Heart right ventricle (tissue), 16 donors: ENCODE results near the gene GTF2A1. TPM values are rescaled to one million over a fixed set of nuclear protein-coding genes. Genes with fewer than 3 reads are reported as not detected.

Experiments
- ATAC-seq, 8 donors: fragments of 200-7000 bp; cut with Tn5 transposase; one replicate each; pipeline ENCODE4 v1.9.1; 2020; ENCODE audit warnings: mild to moderate bottlenecking in 8 of 8, moderate library complexity in 8 of 8, moderate number of reproducible peaks in 1 of 8
- DNase-seq, 2 donors: peaks; one replicate each; pipeline ENCODE4 v3.0.0-alpha.2; 2020
- H3K27ac ChIP-seq, 10 donors: fragments of 200-600 bp; sonication (generic) in 2 of 10; one replicate each; pipeline versions ENCODE4 v1.5.0 to v1.8.0; 2020 to 2022; ENCODE audit warnings: mild to moderate bottlenecking in 3 of 10
- H3K27me3 ChIP-seq, 7 donors: fragments of 200-600 bp; one replicate each; pipeline ENCODE4 v1.8.0; 2021 to 2022; ENCODE audit warnings: mild to moderate bottlenecking in 2 of 7
- H3K36me3 ChIP-seq, 9 donors: fragments of 200-600 bp; sonication (generic) in 1 of 9; one replicate each; pipeline versions ENCODE4 v1.5.0 to v1.8.0; 2020 to 2022; ENCODE audit warnings: mild to moderate bottlenecking in 2 of 9
- H3K4me1 ChIP-seq, 9 donors: fragments of 200-600 bp; sonication (generic) in 1 of 9; one replicate each; pipeline versions ENCODE4 v1.5.0 to v1.8.0; 2020 to 2022; ENCODE audit warnings: mild to moderate bottlenecking in 4 of 9
- H3K4me3 ChIP-seq, 10 donors: fragments of 200-600 bp; sonication (generic) in 2 of 10; one replicate each; pipeline versions ENCODE4 v1.5.0 to v1.8.0; 2020 to 2022; ENCODE audit warnings: mild to moderate bottlenecking in 7 of 10, moderate library complexity in 2 of 10
- H3K9me3 ChIP-seq, 11 donors: fragments of 200-600 bp in 10 of 11; sonication (generic) in 2 of 11; one replicate each; pipeline versions ENCODE4 v1.5.0 to v1.8.0; 2013 to 2022; ENCODE audit warnings: mild to moderate bottlenecking in 2 of 11, control low read depth in 1 of 11, moderate library complexity in 1 of 11
- CTCF ChIP-seq, 9 donors: fragments of 200-600 bp; sonication (generic) in 2 of 9; IDR thresholded peaks; one replicate each; pipeline versions ENCODE4 v1.5.0 to v1.8.0; 2021 to 2022; ENCODE audit warnings: antibody characterized with exemption in 9 of 9, mild to moderate bottlenecking in 5 of 9, moderate library complexity in 1 of 9
- WGBS, 2 donors: extraction: QIAGEN DNeasy Blood & Tissue Kit; methylation state at CpG; one replicate each; pipeline ENCODE4 v1.1.7; 2013; ENCODE audit warnings: inconsistent platforms in 1 of 2; 5-methylcytosine and 5-hydroxymethylcytosine counted together
- intact Hi-C, 10 donors: fragments of 100-400 bp; cut with DNase I; formaldehyde crosslinking; loops; one replicate each; pipeline versions ENCODE4 v1.11.1 to v1.14.2; 2022
- long read RNA-seq, 3 donors: library from polyadenylated mRNA; unstranded; transcript quantifications; one replicate each; pipeline ENCODE4 v2.0.0, GENCODE V29; 2020 to 2021
- polyA plus RNA-seq, 2 donors: library from polyadenylated mRNA; stranded (reverse); fragments of 200-250 nt; gene quantifications; one replicate each; pipeline ENCODE4 v1.2.3, GENCODE V29; 2013
- total RNA-seq, 10 donors: library from RNA; stranded (reverse); fragmentation: NEBNext Ultra II Directional in 3 of 10; extraction: Animal tissue kit (Norgen Biotek cat#: 25700) in 3 of 10; gene quantifications; one replicate each; pipeline versions ENCODE4 v1.2.1 to v1.2.4, GENCODE V29; 2021 to 2023
- donor health status: Arrhythmogenic right ventricular cardiomyopathy.
- donor health status: ischemic (EF 13 %, LVEDD 7.1; RV severe dilation, severe dysfunction).
- donor health status: healthy with polysubstance abuse.
- donor health status: DM: no; HTN: yes; CAD: no.
- donor health status: DM: no; HTN: no; CAD: no.
- donor health status: ischemic (EF 25% LVEDD 6.9; RV normal size, moderate dysfunction).
- donor health status: ischemic (EF 25% LVEDD 5.7; RV mildly dilated, moderate dysfunction).
- donor health status: healthy.
- donor health status: DM: yes; HTN: yes; CAD: no.
- donor health status: Ischemic cardiomyopathy.
- donor health status: ischemic (EF 35%, LVEDD 5.7; RV mildly dilated, moderate dysfunction).
- donor health status: nonischemic (EF 11% LVEDD 7.7; RV severe dilation, severe dysfunction).
- donor health status: DM: yes; HTN: yes; CAD: no.
- donor health status: PGD.
- donor health status: ischemic (EF 29% LVEDD 5.4; RV normal size, mild dysfunction).
- donor health status: nonischemic (EF 23%, LVEDD 6.1; RV moderate dilation, normal function).

The GTF2A1 gene
- total RNA-seq = 10 to 100 TPM; 14.8 to 28.3 (median 23.6) TPM
- polyA plus RNA-seq = 1 to 10 TPM; 4.3 to 4.4 TPM
- long read RNA-seq, donor 1, partial matches to known transcripts = 0 of 2 reads
- long read RNA-seq, donor 1, other reads (novel, unspliced or antisense) = 2 of 2 reads
- long read RNA-seq, donor 2, full-length matches to known transcripts = 1 of 8 reads
- long read RNA-seq, donor 2, partial matches to known transcripts = 0 of 8 reads
- long read RNA-seq, donor 2, other reads (novel, unspliced or antisense) = 7 of 8 reads
- long read RNA-seq, donor 3, full-length matches to known transcripts = 5 of 11 reads
- long read RNA-seq, donor 3, partial matches to known transcripts = 3 of 11 reads
- long read RNA-seq, donor 3, other reads (novel, unspliced or antisense) = 3 of 11 reads

- 0 to 1% methylated on average over 80 to 84 of the region's 84 CpGs for WGBS, 2 donors
- intact Hi-C loops = no loop called here
- H3K4me1 ChIP-seq = peaks cover 0 to 39% (median 27%) of the 10 kb centered on the region in 9 donors
- H3K27me3 ChIP-seq = no peaks in the 10 kb centered on the region
- DNase-seq (peak; percentile 95), ATAC-seq (peak; percentile 89 to 97 (median 92))
- H3K9me3 ChIP-seq = no peaks in the 10 kb centered on the region
- H3K36me3 ChIP-seq = peaks cover 0 to 5% (median under 1%) of the 10 kb centered on the region in 9 donors
- H3K27ac ChIP-seq = peak within 1 kb of the TSS; percentile 94 to 100 (median 98)
- no peak for TF ChIP-seq CTCF (IDR thresholded peaks at IDR 0.05)
- peak within 1 kb of the TSS; percentile 70 to 89 (median 84) for H3K4me3 ChIP-seq
Observed at GRCh38 chr14:81220830-81221578, at the start of gene GTF2A1. Gene GTF2A1, minus strand, starts transcription at chr14:81220959. Its CDS starts 441 bp downstream, at chr14:81220518.

- Histone ChIP-seq H3K36me3 (peaks cover 0 to 11% (median 0%) of the 10 kb centered on the region in 9 donors), H3K27me3 (peaks cover 0 to 12% (median 8%) of the 10 kb centered on the region in 7 donors), H3K27ac (no peak overlapping the region), H3K4me1 (peaks cover 0 to 26% (median 0%) of the 10 kb centered on the region in 9 donors), H3K4me3 (no peak overlapping the region), H3K9me3 (no peaks in the 10 kb centered on the region)
- WGBS, 2 donors = 74 to 79% methylated on average over 3 of the region's 3 CpGs
- ATAC-seq (no peak), DNase-seq (no peak)
- TF ChIP-seq CTCF (IDR thresholded peaks at IDR 0.05) = no peak
- intact Hi-C loops = loop anchor here (1.0 to 5.0 kb wide), 6 partner anchors 182 to 195 kb away; no protein-coding TSS in a partner anchor
Observed at GRCh38 chr14:81269979-81270375, 49.2 kb upstream of the GTF2A1 start.

DNA sequence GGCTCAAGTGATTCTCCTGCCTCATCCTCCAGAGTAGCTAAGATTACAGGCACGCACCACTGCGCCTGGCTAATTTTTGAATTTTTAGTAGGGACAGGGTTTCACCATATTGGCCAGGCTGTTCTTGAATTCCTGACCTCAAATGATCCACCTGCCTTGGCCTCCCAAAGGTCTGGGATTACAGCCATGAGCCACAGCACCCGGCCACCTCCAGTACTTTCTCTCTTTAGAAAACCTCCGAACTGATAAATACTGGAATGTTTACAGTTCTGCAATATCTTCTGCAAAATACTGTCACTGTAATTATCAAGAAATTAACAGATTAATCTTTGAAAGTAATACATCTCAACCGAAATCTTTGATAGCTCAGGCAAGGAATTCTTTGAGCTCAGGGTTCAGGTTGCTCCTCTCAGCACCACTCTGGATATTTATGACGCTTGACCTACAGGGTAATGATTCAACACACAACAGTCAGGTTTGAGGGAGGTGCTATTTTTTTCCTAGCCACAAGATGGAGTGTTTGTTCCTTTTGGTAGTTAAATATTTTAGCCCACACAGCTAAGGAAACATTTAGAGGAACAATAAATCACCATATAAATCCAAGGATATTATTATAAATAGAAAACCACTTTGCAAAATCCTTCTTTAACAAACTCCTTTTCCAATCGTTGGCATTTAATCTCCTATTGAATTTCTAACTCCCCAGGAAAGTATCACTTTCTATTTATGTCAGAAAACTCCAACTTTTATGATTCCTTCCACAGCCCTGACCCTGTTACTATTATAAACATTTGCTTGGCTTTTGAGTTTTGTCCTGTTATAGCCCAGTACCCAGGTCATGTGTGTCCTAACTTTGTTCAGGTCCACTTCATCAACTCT lies 48.6 kb upstream of the GTF2A1 start:
- peak in 1 of 2 donors; percentile 48 for DNase-seq
- Histone ChIP-seq H3K9me3 (no peaks in the 10 kb centered on the region), H3K4me3 (no peak overlapping the region), H3K27ac (no peak overlapping the region), H3K27me3 (peaks cover 0 to 12% (median 8%) of the 10 kb centered on the region in 7 donors), H3K4me1 (peaks cover 0 to 20% (median 0%) of the 10 kb centered on the region in 9 donors), H3K36me3 (peaks cover 0 to 11% (median 0%) of the 10 kb centered on the region in 9 donors)
- ATAC-seq = peak; percentile 55 to 83 (median 68)
- peak; percentile 53 to 84 (median 77) for TF ChIP-seq CTCF (IDR thresholded peaks at IDR 0.05)
- intact Hi-C loops = loop anchor here in 7 of 10 donors (1.0 to 5.0 kb wide), 6 partner anchors 183 to 195 kb away; no protein-coding TSS in a partner anchor
- WGBS, 2 donors = 38 to 42% methylated on average over 7 of the region's 7 CpGs
